AG09309 (cell line): ENCODE measurements around the gene KMO.
A peak's percentile ranks its signal among the peaks of the same experiment; 100 is the strongest.

Source experiments
- DNase-seq: peaks from one replicate; pipeline ENCODE4 v3.0.0-alpha.2; 2010; ENCODE audit warnings: low read depth
- H3K4me3 ChIP-seq: 2 replicates; pipeline ENCODE4 v1.5.1; 2011; ENCODE audit warnings: mild to moderate bottlenecking, low read depth, low read length, moderate library complexity; ENCODE audit not compliant: control insufficient read depth
- TF ChIP-seq, protein P1 (sequence below): IDR thresholded peaks from 2 replicates; pipeline ENCODE4 v1.5.1; 2011; ENCODE audit warnings: mild to moderate bottlenecking, low read depth, low read length, inconsistent platforms; ENCODE audit not compliant: insufficient read depth, control insufficient read depth; ENCODE audit errors: missing control alignments

Gene KMO

DNA sequence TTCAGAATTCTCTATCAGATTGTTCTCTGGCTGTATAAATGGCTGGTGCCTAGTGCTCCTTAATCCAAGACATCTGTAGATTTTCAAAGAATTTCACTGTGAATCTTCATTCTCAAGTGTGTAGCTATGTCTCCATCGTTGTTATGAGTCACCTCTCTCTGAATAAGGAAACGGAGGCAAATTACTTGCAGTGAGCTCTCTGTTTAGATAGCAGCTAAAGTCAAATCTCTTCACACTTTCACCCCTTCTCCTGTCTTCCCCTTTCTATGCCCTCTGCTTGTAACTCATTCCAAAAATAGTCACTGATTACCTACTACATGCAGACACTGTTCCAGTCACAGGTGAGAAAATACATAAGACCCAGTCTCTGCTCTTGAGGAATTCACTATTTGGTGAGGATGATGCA lies 68.3 kb downstream of the KMO start:
- TF ChIP-seq, protein P1, sequence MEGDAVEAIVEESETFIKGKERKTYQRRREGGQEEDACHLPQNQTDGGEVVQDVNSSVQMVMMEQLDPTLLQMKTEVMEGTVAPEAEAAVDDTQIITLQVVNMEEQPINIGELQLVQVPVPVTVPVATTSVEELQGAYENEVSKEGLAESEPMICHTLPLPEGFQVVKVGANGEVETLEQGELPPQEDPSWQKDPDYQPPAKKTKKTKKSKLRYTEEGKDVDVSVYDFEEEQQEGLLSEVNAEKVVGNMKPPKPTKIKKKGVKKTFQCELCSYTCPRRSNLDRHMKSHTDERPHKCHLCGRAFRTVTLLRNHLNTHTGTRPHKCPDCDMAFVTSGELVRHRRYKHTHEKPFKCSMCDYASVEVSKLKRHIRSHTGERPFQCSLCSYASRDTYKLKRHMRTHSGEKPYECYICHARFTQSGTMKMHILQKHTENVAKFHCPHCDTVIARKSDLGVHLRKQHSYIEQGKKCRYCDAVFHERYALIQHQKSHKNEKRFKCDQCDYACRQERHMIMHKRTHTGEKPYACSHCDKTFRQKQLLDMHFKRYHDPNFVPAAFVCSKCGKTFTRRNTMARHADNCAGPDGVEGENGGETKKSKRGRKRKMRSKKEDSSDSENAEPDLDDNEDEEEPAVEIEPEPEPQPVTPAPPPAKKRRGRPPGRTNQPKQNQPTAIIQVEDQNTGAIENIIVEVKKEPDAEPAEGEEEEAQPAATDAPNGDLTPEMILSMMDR: no peak
- no peak overlapping the region for H3K4me3 ChIP-seq
- peak; percentile 43 for DNase-seq

DNA sequence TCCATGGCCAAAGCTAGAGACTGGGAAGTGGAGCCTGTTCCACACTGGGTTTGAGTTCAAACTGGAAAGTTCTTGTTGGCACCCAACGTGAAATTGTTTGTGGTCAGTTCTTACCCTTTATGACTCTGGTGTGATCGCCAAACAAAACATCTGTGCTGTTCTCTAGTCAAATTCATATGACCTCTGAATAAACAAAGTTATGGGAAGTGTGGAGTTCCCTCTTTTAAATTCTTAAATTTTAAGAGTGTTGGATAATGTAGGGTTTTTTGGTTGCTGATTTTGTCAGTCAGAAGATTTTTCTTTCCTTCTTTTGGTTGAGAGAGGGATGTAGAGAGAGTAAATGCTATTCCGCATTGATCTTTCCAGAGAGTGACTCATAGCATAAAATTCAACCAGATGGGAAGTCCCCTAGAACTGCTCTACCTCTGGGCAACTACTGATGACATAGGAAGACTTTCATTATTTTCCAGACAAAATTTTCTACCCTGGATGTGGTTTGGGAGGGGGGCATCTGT lies 71.6 kb downstream of the KMO start:
- TF ChIP-seq, protein P1: no peak
- DNase-seq: peak; percentile 43
- no peak overlapping the region for H3K4me3 ChIP-seq

DNA sequence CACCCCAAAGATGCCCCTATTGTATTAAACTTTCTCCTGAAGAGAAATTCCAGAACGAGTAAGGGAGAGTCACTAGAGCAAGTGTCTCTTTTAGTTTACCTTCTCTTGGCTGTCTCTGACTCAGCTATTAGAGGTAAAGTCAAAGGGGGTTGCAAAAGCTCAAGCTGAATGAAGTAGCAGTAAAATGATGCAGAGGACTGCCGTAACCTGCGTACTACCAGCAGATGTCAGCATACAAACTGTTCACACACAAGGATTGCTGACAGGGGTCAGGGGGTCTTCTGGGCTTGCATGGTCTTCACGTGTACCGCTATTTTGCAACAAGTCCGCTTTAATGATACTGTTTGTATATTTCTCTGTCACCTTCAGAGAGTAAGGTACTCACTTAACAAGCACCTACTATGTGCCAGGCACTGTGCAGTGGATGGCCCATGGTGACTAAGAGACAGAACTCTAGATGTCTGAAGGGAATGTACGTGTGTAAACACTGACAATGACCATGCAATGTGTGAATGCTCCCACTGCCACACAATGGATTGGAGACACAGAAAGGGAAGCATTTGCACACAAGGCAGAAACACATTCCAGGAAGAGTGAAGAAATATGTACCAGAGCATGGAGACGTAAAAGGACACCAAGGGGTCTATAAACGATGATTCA lies 73.1 kb downstream of the KMO start:
- TF ChIP-seq, protein P1: no peak
- H3K4me3 ChIP-seq: no peak overlapping the region
- DNase-seq: no peak

DNA sequence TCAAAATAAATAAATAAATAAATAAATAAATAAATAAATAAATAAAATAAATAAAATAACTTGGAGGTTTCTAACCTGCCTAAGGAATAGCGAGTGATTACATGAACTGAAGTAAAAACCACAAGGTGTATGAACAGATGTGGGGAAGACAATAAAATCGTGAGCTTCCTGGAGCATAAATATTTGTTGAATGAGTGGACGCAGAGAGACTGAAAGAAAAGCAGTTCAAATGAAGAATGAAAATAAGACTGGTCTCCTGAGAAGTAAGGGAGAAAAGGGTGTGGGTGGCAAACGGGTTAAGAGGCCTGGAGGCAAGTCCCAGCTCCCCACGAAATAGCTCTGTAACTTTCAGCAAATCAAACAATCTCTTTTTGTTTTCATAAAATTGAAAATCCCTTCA lies 74.4 kb downstream of the KMO start:
- no peak overlapping the region for H3K4me3 ChIP-seq
- no peak for DNase-seq
- TF ChIP-seq, protein P1: no peak

DNA sequence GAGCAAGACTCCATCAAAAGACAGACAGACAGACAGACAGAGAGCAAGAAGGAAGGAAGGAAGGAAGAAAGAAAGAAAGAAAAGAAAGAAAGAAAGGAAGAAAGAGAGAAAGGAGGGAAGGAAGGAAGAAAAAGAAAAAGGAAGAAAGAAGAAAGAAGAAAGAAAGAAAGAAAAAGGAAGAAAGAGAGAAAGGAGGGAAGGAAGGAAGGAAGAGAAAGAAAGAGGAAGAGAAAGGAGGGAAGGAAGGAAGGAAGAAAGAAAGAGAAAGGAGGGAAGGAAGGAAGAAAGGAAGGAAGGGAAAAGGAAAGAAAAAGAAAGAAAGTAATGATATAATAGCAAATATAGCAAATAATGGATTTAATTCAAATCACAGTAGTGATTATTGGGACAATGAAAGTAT lies 75.3 kb downstream of the KMO start:
- TF ChIP-seq, protein P1: no peak
- DNase-seq: no peak
- H3K4me3 ChIP-seq: no peak overlapping the region

DNA sequence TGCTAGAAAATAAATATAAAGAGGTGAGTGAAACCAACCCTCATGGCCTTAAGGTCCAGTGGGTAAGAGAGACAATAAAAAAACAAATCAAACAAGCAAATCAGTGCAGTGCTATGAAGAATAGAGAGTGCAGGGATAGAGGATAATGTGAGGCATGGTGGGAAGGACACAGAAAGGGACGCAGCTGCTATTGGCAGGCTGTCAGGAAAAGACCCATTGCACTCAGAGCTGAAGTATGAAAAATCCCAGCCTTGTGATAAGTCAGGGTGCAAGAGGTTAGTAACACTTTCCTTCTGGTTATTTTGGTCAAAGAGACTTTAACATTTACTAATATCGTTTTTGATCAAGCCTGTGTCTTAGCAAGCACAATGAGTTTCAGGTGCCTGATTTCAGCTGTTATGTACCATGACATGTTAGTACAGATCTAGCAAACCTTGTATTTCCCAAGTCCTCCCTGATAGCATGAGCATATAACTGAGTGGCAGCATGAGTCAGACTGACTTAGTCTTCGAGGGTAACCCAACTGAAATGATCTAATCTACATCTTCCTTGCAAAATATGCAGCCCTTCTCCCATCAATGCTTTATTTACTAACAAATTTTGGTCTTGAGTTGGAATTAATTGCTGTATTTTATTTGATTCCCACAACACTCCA lies 76.3 kb downstream of the KMO start:
- DNase-seq: peak; percentile 23
- no peak overlapping the region for H3K4me3 ChIP-seq
- TF ChIP-seq, protein P1: no peak
